SK-N-MC (cell line): ENCODE measurements around the gene ERCC3.

Experiments used
- EZH2 ChIP-seq: fragments of 200-600 bp; sonication (generic); IDR thresholded peaks from one replicate; pipeline ENCODE4 v1.6.1; 2017; ENCODE audit warnings: antibody characterized with exemption
- FOXP2 ChIP-seq: optimal IDR thresholded peaks from 2 replicates; pipeline ENCODE3; 2011; ENCODE audit warnings: mild to moderate bottlenecking, moderate library complexity; ENCODE audit not compliant: insufficient read depth; ENCODE audit errors: extremely low read length, control extremely low read depth
- POLR2AphosphoS5 ChIP-seq: IDR thresholded peaks from 2 replicates; pipeline ENCODE4 v1.6.1; 2012; ENCODE audit warnings: mild to moderate bottlenecking, low read depth, low read length, borderline replicate concordance

- TF ChIP-seq FOXP2: no peak
- TF ChIP-seq EZH2: no peak
- TF ChIP-seq POLR2AphosphoS5: no peak
Observed at GRCh38 chr2:127314193-127314988, 20.4 kb upstream of the ERCC3 start.
